NCI-H2171 treated with DMSO at 0.1 percent for 48 hours (cell line): ENCODE measurements around the gene ZNF668.
"Not testable (repeated sequence)": the region's sequence is repeated elsewhere in the genome, so short reads cannot be mapped to it uniquely, and the experiment has no call there.

Experiments used
- DNase-seq: peaks from one replicate; lab custom pipeline; 2025; lab: John Stamatoyannopoulos, UW

The ZNF668 gene

GRCh38 chr16:31100876-31101641 is 27.0 kb upstream of the ZNF668 start:
- DNase-seq = not testable (repeated sequence)

- DNase-seq = no peak
These were observed 26.0 kb upstream of the ZNF668 start for GRCh38 chr16:31099860-31100638.

- peak; percentile 97 for DNase-seq
These were observed 20.5 kb upstream of the ZNF668 start, which contains the start of gene VKORC1 for GRCh38 chr16:31094424-31095120. Gene VKORC1 (minus strand): TSS chr16:31094797. CDS start chr16:31094729, 68 bp downstream.

GRCh38 chr16:31094088-31094423 is 20.0 kb upstream of the ZNF668 start:
- DNase-seq = no peak

- no peak for DNase-seq
These were observed 19.2 kb upstream of the ZNF668 start for GRCh38 chr16:31093132-31093703.

GRCh38 chr16:31092330-31092729 is 18.3 kb upstream of the ZNF668 start:
- DNase-seq = no peak

GRCh38 chr16:31090540-31090939 is 16.5 kb upstream of the ZNF668 start:
- DNase-seq = no peak

- no peak for DNase-seq
These were observed 15.2 kb upstream of the ZNF668 start for GRCh38 chr16:31089199-31089598.

- peak; percentile 33 for DNase-seq
These were observed 14.6 kb upstream of the ZNF668 start, which contains the start of gene PRSS53 for GRCh38 chr16:31088459-31089183. Gene PRSS53 (minus strand): TSS chr16:31088943. CDS start chr16:31088809, 134 bp downstream.

GRCh38 chr16:31087971-31088370 is 13.9 kb upstream of the ZNF668 start:
- no peak for DNase-seq

- DNase-seq = no peak
These were observed 13.4 kb upstream of the ZNF668 start for GRCh38 chr16:31087481-31087880.

GRCh38 chr16:31086629-31086906 is 12.5 kb upstream of the ZNF668 start:
- no peak for DNase-seq

- no peak for DNase-seq
These were observed 12.0 kb upstream of the ZNF668 start for GRCh38 chr16:31085873-31086628.

GRCh38 chr16:31085411-31085810 is 11.4 kb upstream of the ZNF668 start:
- no peak for DNase-seq

- DNase-seq = no peak
These were observed 10.7 kb upstream of the ZNF668 start for GRCh38 chr16:31084584-31085302.

GRCh38 chr16:31083981-31084380 is 9.9 kb upstream of the ZNF668 start:
- no peak for DNase-seq

- no peak for DNase-seq
These were observed 9.5 kb upstream of the ZNF668 start for GRCh38 chr16:31083556-31083955.

GRCh38 chr16:31083081-31083480 is 9.0 kb upstream of the ZNF668 start:
- no peak for DNase-seq

- no peak for DNase-seq
These were observed 8.5 kb upstream of the ZNF668 start for GRCh38 chr16:31082368-31083045.
